GM12878 (cell line): ENCODE data around the gene ZNF423. TPM values are rescaled to one million over a fixed set of nuclear protein-coding genes. Genes with fewer than 3 reads are reported as not detected.

Source experiments
- ATAC-seq: fragments of 200-7000 bp; cut with Tn5 transposase; 3 replicates; pipeline ENCODE4 v1.9.1; 2020; ENCODE audit warnings: mild to moderate bottlenecking, moderate library complexity
- BruUV-seq: library from RNA; stranded (reverse); fragments of 400-500 nt; replicated peaks from 2 replicates; lab custom pipeline; 2021; lab: Mats Ljungman, UMichigan
- CTCF ChIA-PET: fragments of 300-600 bp; sonication (Branson Sonifier 250); formaldehyde crosslinking; extraction: SDS; loops from one replicate; lab custom pipeline; 2021; ENCODE audit warnings: inconsistent platforms; lab: Yijun Ruan, JAX
- POLR2A ChIA-PET: fragments of 350-600 bp; formaldehyde crosslinking; extraction: SDS; loops from one replicate; lab custom pipeline; 2021; ENCODE audit warnings: inconsistent platforms; lab: Charles Lee
- RAD21 ChIA-PET: fragments of 300-600 bp; sonication (Branson Sonifier 250); formaldehyde crosslinking; loops from one replicate; lab custom pipeline; 2023; ENCODE audit warnings: antibody characterized with exemption; ENCODE audit not compliant: unreplicated experiment; lab: Charles Lee
- SMC1A ChIA-PET: fragments of 300-600 bp; sonication (Branson Sonifier 250); formaldehyde crosslinking; loops from one replicate; lab custom pipeline; 2023; ENCODE audit not compliant: unreplicated experiment, uncharacterized antibody; lab: Charles Lee
- DNase-seq: peaks from one replicate; pipeline ENCODE4 v3.0.0-alpha.2; 2011; ENCODE audit warnings: low read depth, low spot score
- FAIRE-seq: peaks from 3 replicates; lab custom pipeline; 2011; peaks lifted over from hg19 to GRCh38; lab: Jason Lieb, UNC
- H2AFZ ChIP-seq: 2 replicates; pipeline ENCODE4 v1.6.0; 2011; ENCODE audit warnings: low read depth, low read length, control low read depth; ENCODE audit not compliant: control insufficient read depth
- H3K27ac ChIP-seq: 2 replicates; pipeline ENCODE4 v1.5.1; 2011; ENCODE audit warnings: control low read depth; ENCODE audit not compliant: control insufficient read depth, insufficient read depth
- H3K27me3 ChIP-seq, 2 experiments: replicated peaks in 1 of 2; 2 replicates each; pipeline versions ENCODE4 v1.6.0 to v1.6.1; 2011; ENCODE audit warnings: low read length in 1 of 2; ENCODE audit not compliant: control insufficient read depth in 2 of 2, insufficient read depth in 2 of 2
- H3K36me3 ChIP-seq, 2 experiments: 2 replicates each; pipeline ENCODE4 v1.5.1; 2011; ENCODE audit warnings: low read length in 1 of 2; ENCODE audit not compliant: control insufficient read depth in 2 of 2, insufficient read depth in 2 of 2
- H3K4me1 ChIP-seq: 2 replicates; pipeline ENCODE4 v1.6.1; 2011; ENCODE audit warnings: mild to moderate bottlenecking, low read length, moderate library complexity, mixed read lengths; ENCODE audit not compliant: control insufficient read depth, insufficient read depth
- H3K4me2 ChIP-seq: 2 replicates; pipeline ENCODE4 v1.6.0; 2011; ENCODE audit warnings: control low read depth; ENCODE audit not compliant: control insufficient read depth, insufficient read depth
- H3K4me3 ChIP-seq: fragments of 200-600 bp; sonication (generic); 2 replicates; pipeline ENCODE4 v1.5.1; 2016
- H3K79me2 ChIP-seq: 2 replicates; pipeline ENCODE4 v1.6.0; 2011; ENCODE audit warnings: low read length; ENCODE audit not compliant: control insufficient read depth, insufficient read depth
- H3K9ac ChIP-seq: 2 replicates; pipeline ENCODE4 v1.8.0; 2011; ENCODE audit warnings: low read length, control low read depth, mixed read lengths; ENCODE audit not compliant: control insufficient read depth, insufficient read depth
- H3K9me3 ChIP-seq: replicated peaks from 3 replicates; pipeline ENCODE4 v1.5.1; 2011; ENCODE audit warnings: mild to moderate bottlenecking, low read length; ENCODE audit not compliant: control insufficient read depth, insufficient read depth
- H4K20me1 ChIP-seq: 2 replicates; pipeline ENCODE4 v1.6.0; 2011; ENCODE audit not compliant: control insufficient read depth, insufficient read depth
- CTCF ChIP-seq, 3 experiments: IDR thresholded peaks in 2 of 3; conservative IDR thresholded peaks in 1 of 3; 2 replicates each; pipeline ENCODE4 v1.5.1; 2011; ENCODE audit warnings: low read depth in 3 of 3, low read length in 3 of 3, mild to moderate bottlenecking in 3 of 3, control low read depth in 2 of 3, moderate library complexity in 2 of 3, inconsistent platforms in 1 of 3, mixed read lengths in 1 of 3; ENCODE audit not compliant: control insufficient read depth in 2 of 3, insufficient read depth in 1 of 3; ENCODE audit errors: extremely low read depth in 1 of 3
- RAD21 ChIP-seq: IDR thresholded peaks from 2 replicates; pipeline ENCODE4 v1.6.1; 2011; ENCODE audit warnings: mild to moderate bottlenecking, low read depth, low read length, moderate library complexity; ENCODE audit not compliant: insufficient read depth
- SMC3 ChIP-seq: IDR thresholded peaks from 2 replicates; pipeline ENCODE4 v1.6.1; 2011; ENCODE audit warnings: low read length, improper control_type of control experiment, borderline replicate concordance
- TARDBP ChIP-seq: IDR thresholded peaks from 2 replicates; pipeline ENCODE4 v1.6.1; 2016; ENCODE audit warnings: borderline replicate concordance
- WGBS: methylation state at CpG from one replicate; pipeline ENCODE4 v1.1.6; 2016; ENCODE audit warnings: low lambda C conversion rate; ENCODE audit not compliant: insufficient replicate concordance, insufficient coverage; ENCODE audit errors: missing lambda C conversion rate; 5-methylcytosine and 5-hydroxymethylcytosine counted together
- in situ Hi-C: fragments of 300-500 bp; cut with MboI; formaldehyde crosslinking; loops from 9 replicates; pipeline ENCODE4 v1.14.3; 2018; ENCODE audit warnings: mixed read lengths
- intact Hi-C: fragments of 100-400 bp; cut with micrococcal nuclease; formaldehyde crosslinking; loops from one replicate; pipeline ENCODE4 v1.14.2; 2022; ENCODE audit not compliant: unreplicated experiment
- polyA plus RNA-seq, 11 experiments: library from polyadenylated mRNA; depleted of rRNA in 4 of 11; unstranded in 6 of 11; stranded (reverse) in 5 of 11; fragments of >200 nt; fragmentation: Nextera tagmentation in 4 of 11; fragmentation: Illumina TruSeq in 1 of 11; extraction: Ambion mirVana in 4 of 11; extraction: Trizol in 1 of 11; gene quantifications; 1 replicate in 1 of 11; 2 replicates in 10 of 11; pipeline versions ENCODE4 v1.2.1 to v1.2.3, GENCODE V29; 2011 to 2016; ENCODE audit warnings: inconsistent platforms in 2 of 11, missing spikeins in 2 of 11, low read depth in 1 of 11
- total RNA-seq, 4 experiments: library from RNA; depleted of rRNA in 3 of 4; stranded (reverse); fragments of >200 nt in 3 of 4; fragmentation: Illumina TruSeq in 1 of 4; extraction: Trizol in 1 of 4; gene quantifications; 2 replicates each; pipeline versions ENCODE4 v1.2.1 to v1.2.3, GENCODE V29; 2013 to 2021

Gene ZNF423
- total and polyA plus RNA-seq, 10 of the 15 experiments (the other 5 are each of a cell fraction or from before 2014, with no cell fraction given), result 0.03 to 0.64 (median 0.10) TPM

GRCh38 chr16:49592546-49593423 is 263.1 kb downstream of the ZNF423 start:
- ChIA-PET SMC1A (interaction anchor here (0.6 to 1.6 kb wide), 4 partner anchors 181 to 194 kb away, joined by 3 read pairs; no protein-coding TSS in a partner anchor), CTCF (interaction anchor here (0.6 to 2.7 kb wide), 14 partner anchors 9 to 408 kb away, joined by 3 to 22 read pairs (median 4); no protein-coding TSS in a partner anchor), RAD21 (interaction anchor here (0.8 to 1.5 kb wide), 4 partner anchors 60 to 187 kb away, joined by 3 to 5 read pairs (median 3); no protein-coding TSS in a partner anchor), POLR2A (no interaction called here)
- Histone ChIP-seq H4K20me1 (no peaks in the 10 kb centered on the region), H3K4me2 (no peak overlapping the region), H3K79me2 (no peaks in the 10 kb centered on the region; the same call in 1 of the 2 replicates), H3K27me3 (no peaks in the 10 kb centered on the region; a peak in 1 of 4 replicates), H3K9ac (no peak overlapping the region), H3K36me3 (no peaks in the 10 kb centered on the region), H2AFZ (no peak overlapping the region), H3K4me3 (no peak overlapping the region), H3K4me1 (peaks cover 43% of the 10 kb centered on the region), H3K9me3 (no peaks in the 10 kb centered on the region), H3K27ac (no peak overlapping the region)
- TF ChIP-seq CTCF (IDR thresholded peaks at IDR 0.05 in 2 of 3, conservative IDR thresholded peaks at IDR 0.05 in 1 of 3; ENCODE audit: control insufficient read depth in 2 of 3, extremely low read depth in 1 of 3, insufficient read depth in 1 of 3, low read depth in 3 of 3, low read length in 3 of 3), result peak; percentile 73 to 86 (median 83)
- TF ChIP-seq RAD21, result peak; percentile 59
- peak; percentile 78 for TF ChIP-seq SMC3
- TF ChIP-seq TARDBP, result no peak
- in situ Hi-C loops, result loop anchor here (10.0 kb wide), 1 partner anchor 178 kb away; no protein-coding TSS in a partner anchor
- intact Hi-C loops, result loop anchor here (1.0 to 5.0 kb wide), 5 partner anchors 35 to 184 kb away; no protein-coding TSS in a partner anchor
- FAIRE-seq (peak; percentile 75), ATAC-seq (peak; percentile 93), DNase-seq (no peak)
- no TSS peak for BruUV-seq
- 22% methylated on average over 13 of the region's 13 CpGs for WGBS
